D721Med (cell line): Measurements from ENCODE around the gene FAH.

Experiments
- DNase-seq: peaks from one replicate; pipeline ENCODE4 v3.0.0; 2011; ENCODE audit warnings: low spot score; ENCODE audit not compliant: insufficient read length
- FAIRE-seq: peaks from 2 replicates; lab custom pipeline; 2011; peaks lifted over from hg19 to GRCh38; lab: Jason Lieb, UNC
- TF ChIP-seq, protein P1 (sequence below): IDR thresholded peaks from 2 replicates; pipeline ENCODE4 v1.5.1; 2012; ENCODE audit warnings: mild to moderate bottlenecking, control low read depth; ENCODE audit not compliant: insufficient read depth; ENCODE audit errors: missing control alignments

The FAH gene

DNA sequence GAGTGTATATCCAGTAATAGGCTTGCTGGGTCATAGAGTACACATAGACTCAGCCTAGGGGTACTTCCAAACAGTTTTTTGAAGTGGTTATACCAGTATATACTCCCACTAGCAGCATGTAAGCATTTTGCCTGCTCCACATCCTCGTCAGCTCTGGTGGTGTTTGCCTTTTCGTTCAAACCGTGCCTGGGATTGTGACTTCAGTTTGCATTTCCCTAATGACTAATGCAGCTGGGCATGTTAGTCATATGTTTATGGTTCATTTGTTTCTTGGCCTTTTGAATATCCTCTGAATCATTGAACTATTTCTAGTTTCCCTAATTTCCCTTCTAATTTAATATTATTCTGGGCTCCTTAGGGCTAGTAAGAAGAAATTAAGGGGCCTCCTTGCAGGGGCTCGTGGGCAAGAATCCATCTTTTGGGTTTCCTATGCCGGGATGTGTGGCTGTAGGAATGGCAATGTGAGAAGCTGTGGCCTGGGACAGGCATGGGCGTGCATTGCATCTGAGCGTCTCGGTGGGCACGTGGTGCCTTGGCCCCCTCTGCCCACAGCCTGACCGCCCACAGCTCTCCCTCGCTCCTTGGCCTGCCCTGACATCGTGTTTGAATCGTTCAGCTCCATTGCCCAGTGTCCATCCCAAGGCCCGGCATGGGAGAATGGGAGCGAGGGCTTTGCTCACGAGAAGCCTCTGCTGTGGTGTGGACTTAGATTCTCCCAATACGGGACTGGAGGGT lies 26.4 kb downstream of the FAH start:
- TF ChIP-seq, protein P1, sequence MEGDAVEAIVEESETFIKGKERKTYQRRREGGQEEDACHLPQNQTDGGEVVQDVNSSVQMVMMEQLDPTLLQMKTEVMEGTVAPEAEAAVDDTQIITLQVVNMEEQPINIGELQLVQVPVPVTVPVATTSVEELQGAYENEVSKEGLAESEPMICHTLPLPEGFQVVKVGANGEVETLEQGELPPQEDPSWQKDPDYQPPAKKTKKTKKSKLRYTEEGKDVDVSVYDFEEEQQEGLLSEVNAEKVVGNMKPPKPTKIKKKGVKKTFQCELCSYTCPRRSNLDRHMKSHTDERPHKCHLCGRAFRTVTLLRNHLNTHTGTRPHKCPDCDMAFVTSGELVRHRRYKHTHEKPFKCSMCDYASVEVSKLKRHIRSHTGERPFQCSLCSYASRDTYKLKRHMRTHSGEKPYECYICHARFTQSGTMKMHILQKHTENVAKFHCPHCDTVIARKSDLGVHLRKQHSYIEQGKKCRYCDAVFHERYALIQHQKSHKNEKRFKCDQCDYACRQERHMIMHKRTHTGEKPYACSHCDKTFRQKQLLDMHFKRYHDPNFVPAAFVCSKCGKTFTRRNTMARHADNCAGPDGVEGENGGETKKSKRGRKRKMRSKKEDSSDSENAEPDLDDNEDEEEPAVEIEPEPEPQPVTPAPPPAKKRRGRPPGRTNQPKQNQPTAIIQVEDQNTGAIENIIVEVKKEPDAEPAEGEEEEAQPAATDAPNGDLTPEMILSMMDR = no peak
- DNase-seq (no peak), FAIRE-seq (no peak)

DNA sequence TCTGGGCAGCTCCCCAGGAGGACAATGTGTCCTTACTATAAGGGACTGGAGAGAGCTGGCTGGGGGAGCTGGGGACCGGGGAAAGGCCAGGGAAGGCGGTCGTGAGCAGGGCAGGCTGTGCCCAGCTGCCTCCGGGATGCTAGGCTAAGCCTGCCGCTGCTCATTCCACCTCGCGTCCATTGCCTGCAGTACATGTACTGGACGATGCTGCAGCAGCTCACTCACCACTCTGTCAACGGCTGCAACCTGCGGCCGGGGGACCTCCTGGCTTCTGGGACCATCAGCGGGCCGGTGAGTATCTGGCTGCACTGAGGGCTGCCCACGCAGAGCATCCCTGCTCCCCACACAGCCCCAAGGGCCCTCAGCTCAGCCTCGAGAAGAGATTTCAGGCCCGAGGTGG lies 27.1 kb downstream of the FAH start:
- DNase-seq (no peak), FAIRE-seq (no peak)
- TF ChIP-seq, protein P1 = no peak

DNA sequence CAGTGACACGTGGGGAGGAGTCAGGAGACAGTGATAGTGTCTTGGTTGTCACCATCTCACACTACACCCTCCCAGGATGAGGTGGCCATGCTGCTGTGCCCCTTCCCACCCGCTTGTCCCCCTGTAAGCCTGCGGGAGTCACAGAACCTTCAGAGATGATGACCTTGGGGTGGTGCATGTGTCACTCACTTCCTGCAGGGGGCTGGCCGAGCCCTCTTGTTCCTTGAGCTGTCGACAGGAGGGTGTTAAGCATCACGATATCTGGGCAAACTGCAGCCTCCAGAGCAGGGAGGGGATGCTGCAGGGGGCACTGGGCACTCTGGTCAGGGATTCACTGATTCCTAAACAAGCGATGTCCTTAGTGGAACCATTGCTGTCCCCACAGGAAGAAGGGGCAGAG lies 27.7 kb downstream of the FAH start:
- DNase-seq (no peak), FAIRE-seq (no peak)

DNA sequence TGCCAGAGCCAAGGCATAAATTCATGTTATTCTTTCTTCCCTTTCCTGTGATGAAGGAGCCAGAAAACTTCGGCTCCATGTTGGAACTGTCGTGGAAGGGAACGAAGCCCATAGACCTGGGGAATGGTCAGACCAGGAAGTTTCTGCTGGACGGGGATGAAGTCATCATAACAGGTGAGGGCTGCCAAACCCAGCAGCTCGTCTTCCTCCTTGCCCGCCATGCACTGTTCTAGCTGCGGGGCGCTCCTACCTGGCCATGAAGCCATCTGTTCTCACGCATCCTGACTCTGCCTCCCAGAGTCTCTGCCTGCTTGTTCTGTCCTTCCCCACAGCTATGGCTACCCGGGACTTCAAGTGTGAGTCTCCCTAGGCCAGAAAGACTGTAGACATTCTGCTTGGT lies 28.2 kb downstream of the FAH start:
- DNase-seq = no peak
- TF ChIP-seq, protein P1 = no peak
- FAIRE-seq = no peak

More for the DNA sequence above, 27.7 kb downstream of the FAH start:
- TF ChIP-seq, protein P1 = no peak

DNA sequence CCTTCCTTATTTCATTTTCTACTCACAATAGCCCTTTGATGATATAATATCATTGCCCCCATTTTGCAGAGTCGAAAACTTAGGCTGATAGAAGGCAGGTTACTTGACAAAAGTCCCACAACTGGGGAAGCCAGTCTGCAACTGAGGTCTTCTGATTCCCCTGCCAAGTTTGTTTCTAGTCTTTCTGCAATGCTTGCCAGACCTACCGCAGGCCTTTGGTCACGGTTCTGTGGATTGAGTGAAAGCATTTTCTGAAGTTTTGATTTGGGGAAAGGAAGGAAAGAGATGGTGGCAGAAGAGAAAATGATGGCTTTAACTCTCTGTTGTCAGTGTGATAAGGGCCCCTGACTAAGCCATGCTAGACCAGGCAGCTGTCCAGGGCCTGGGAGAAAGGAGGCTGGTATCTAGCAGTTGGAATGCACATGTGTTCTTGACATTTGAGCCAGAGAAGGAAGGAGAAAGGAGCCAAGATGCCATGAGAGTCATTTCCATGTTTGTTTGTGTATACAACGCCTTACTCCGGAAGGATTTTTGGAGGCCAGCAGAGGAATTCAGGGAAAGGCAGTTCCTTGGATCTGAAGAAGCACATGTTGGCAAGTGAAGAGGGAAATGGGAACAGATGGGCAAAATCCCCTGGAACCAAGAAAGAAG lies 29.9 kb downstream of the FAH start:
- no peak for FAIRE-seq
- TF ChIP-seq, protein P1 = no peak
- DNase-seq = no peak

DNA sequence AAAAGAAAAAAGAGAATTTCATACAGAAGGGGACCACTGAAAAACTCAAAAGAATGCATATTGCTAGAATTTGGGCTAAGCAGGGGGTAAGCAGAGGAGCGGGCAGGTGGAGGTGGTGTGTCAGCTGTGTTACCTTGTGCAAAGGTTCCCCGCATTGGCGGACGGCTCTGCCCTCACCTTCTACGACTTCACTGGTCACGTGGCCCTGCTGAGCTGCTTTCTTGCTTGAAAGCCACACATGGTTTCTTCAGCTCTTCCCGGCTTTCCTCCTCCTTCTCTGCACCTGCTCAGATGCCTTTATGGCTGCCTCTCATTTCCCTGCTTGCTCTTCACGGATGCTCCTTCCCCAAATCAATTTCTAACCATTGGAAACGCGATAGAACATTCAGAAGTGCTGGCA lies 30.5 kb downstream of the FAH start:
- TF ChIP-seq, protein P1 = no peak
- DNase-seq (no peak), FAIRE-seq (no peak)

DNA sequence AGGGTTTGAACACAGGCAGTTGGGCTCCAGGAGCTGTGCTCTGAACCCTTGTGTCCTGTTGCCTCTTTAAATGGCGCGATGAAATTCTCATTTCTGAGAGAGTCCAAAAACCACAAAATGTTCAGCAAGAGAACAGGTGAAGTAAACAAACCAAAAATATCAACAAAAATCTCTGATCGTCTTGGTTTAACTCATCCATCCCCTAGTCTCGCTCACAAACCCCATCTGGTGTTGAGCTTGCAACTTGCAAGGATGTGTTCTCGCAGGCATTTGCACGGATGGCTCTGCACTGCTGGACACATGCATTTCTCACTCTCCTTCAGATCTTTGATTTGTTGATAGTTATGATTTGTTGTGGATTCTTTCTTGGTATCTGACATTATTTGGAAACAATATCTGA lies 31.1 kb downstream of the FAH start:
- TF ChIP-seq, protein P1 = no peak
- DNase-seq = no peak
- no peak for FAIRE-seq
